Stomach (tissue), 4 donors: ENCODE measurements around the gene BAZ2B.

ENCODE experiments used
- EP300 ChIP-seq: sonication (generic); formaldehyde crosslinking; IDR thresholded peaks from one replicate; pipeline ENCODE4 v1.6.1; 2017; ENCODE audit warnings: antibody characterized with exemption
- POLR2A ChIP-seq, 4 donors: fragments of 450-650 bp; IDR thresholded peaks; one replicate each; pipeline ENCODE4 v1.6.1; 2016; ENCODE audit warnings: antibody characterized with exemption in 4 of 4, control low read depth in 2 of 4, mild to moderate bottlenecking in 1 of 4, moderate library complexity in 1 of 4
- TF ChIP-seq, protein P1 (sequence below), 7 experiments: fragments of 450-650 bp in 4 of 7; fragments of 200-600 bp in 3 of 7; sonication (generic) in 3 of 7; IDR thresholded peaks; one replicate each; pipeline ENCODE4 v1.5.1; 2016 to 2019; ENCODE audit warnings: antibody characterized with exemption in 7 of 7, control low read depth in 2 of 7, mild to moderate bottlenecking in 1 of 7

DNA sequence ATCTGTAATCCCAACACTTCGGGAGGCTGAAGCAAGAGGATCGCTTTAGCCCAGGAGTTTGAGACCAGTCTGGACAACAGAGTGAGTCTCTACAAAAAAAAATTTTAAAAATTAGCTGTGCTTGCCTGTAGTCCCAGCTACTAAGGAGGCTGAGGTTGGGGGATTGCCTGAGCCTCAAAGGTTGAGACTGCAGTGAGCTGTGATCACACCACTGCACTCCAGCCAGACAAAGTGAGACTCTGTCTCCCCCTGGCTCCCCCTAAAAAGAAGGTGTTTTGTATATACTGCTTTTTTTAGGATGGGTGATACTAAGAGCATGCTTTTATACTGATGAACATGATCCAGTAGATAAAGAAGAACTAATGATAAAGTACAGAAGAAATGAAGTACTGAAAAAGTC is 145.0 kb downstream of the BAZ2B start:
- TF ChIP-seq POLR2A (IDR thresholded peaks at IDR 0.05) (no peak), EP300 (no peak)
- TF ChIP-seq, protein P1, sequence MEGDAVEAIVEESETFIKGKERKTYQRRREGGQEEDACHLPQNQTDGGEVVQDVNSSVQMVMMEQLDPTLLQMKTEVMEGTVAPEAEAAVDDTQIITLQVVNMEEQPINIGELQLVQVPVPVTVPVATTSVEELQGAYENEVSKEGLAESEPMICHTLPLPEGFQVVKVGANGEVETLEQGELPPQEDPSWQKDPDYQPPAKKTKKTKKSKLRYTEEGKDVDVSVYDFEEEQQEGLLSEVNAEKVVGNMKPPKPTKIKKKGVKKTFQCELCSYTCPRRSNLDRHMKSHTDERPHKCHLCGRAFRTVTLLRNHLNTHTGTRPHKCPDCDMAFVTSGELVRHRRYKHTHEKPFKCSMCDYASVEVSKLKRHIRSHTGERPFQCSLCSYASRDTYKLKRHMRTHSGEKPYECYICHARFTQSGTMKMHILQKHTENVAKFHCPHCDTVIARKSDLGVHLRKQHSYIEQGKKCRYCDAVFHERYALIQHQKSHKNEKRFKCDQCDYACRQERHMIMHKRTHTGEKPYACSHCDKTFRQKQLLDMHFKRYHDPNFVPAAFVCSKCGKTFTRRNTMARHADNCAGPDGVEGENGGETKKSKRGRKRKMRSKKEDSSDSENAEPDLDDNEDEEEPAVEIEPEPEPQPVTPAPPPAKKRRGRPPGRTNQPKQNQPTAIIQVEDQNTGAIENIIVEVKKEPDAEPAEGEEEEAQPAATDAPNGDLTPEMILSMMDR (IDR thresholded peaks at IDR 0.05), result no peak
